DOHH2 (cell line): Measurements from ENCODE around the gene RPL19.
"Not testable (repeated sequence)": the region's sequence is repeated elsewhere in the genome, so short reads cannot be mapped to it uniquely, and the experiment has no call there.

Experiments
- H3F3A ChIP-seq: fragments of 200-600 bp; sonication (generic), shearing (Covaris generic); 2 replicates; pipeline ENCODE4 v1.6.0; 2016; ENCODE audit warnings: antibody characterized with exemption, mild to moderate bottlenecking; ENCODE audit not compliant: control insufficient read depth, insufficient read depth
- H3K27ac ChIP-seq: fragments of 200-600 bp; sonication (generic); 2 replicates; pipeline ENCODE4 v1.5.1; 2014; ENCODE audit warnings: low read depth, mild to moderate bottlenecking, low read length, moderate library complexity
- H3K27me3 ChIP-seq: fragments of 200-600 bp; sonication (generic); 2 replicates; pipeline ENCODE4 v1.6.1; 2014; ENCODE audit warnings: mild to moderate bottlenecking, low read length, mixed read lengths; ENCODE audit not compliant: control insufficient read depth
- H3K36me3 ChIP-seq: fragments of 200-600 bp; sonication (generic); 2 replicates; pipeline ENCODE4 v1.6.1; 2014; ENCODE audit warnings: mild to moderate bottlenecking, low read length, moderate library complexity, mixed read lengths; ENCODE audit not compliant: control insufficient read depth
- H3K4me1 ChIP-seq: fragments of 200-600 bp; sonication (generic); 2 replicates; pipeline ENCODE4 v1.6.1; 2014; ENCODE audit warnings: mild to moderate bottlenecking, low read length, mixed read lengths; ENCODE audit not compliant: control insufficient read depth
- H3K4me2 ChIP-seq: fragments of 200-600 bp; sonication (generic); 2 replicates; pipeline ENCODE4 v1.6.0; 2014; ENCODE audit warnings: mild to moderate bottlenecking, low read length, moderate library complexity
- H3K4me3 ChIP-seq: fragments of 200-600 bp; sonication (generic); 2 replicates; pipeline ENCODE4 v1.5.1; 2014; ENCODE audit warnings: mild to moderate bottlenecking, low read length, mixed read lengths
- H3K79me2 ChIP-seq: fragments of 200-600 bp; sonication (generic); 2 replicates; pipeline ENCODE4 v1.6.1; 2014; ENCODE audit warnings: mild to moderate bottlenecking, low read length, mixed read lengths; ENCODE audit not compliant: control insufficient read depth
- H3K9me2 ChIP-seq: fragments of 200-600 bp; sonication (generic); replicated peaks from 2 replicates; pipeline ENCODE4 v1.6.1; 2014; ENCODE audit warnings: mild to moderate bottlenecking, low read length, mixed read lengths; ENCODE audit not compliant: control insufficient read depth
- H3K9me3 ChIP-seq: fragments of 200-600 bp; sonication (generic); 2 replicates; pipeline ENCODE4 v1.6.1; 2014; ENCODE audit warnings: antibody characterized with exemption, low read length, mixed read lengths; ENCODE audit not compliant: control insufficient read depth, insufficient read depth
- H4K20me1 ChIP-seq: fragments of 200-600 bp; sonication (generic); 2 replicates; pipeline ENCODE4 v1.6.0; 2014; ENCODE audit warnings: low read depth, mild to moderate bottlenecking, antibody characterized with exemption, low read length, moderate library complexity; ENCODE audit not compliant: control insufficient read depth, insufficient read depth
- EZH2phosphoT487 ChIP-seq: fragments of 200-600 bp; sonication (generic); IDR thresholded peaks from 2 replicates; pipeline ENCODE4 v1.6.1; 2017; ENCODE audit warnings: borderline replicate concordance, mild to moderate bottlenecking, antibody characterized with exemption, low read length, moderate library complexity, mixed read lengths
- TF ChIP-seq, protein P1 (sequence below): fragments of 200-600 bp; sonication (generic); IDR thresholded peaks from one replicate; pipeline ENCODE4 v1.5.1; 2014; ENCODE audit warnings: antibody characterized with exemption, mild to moderate bottlenecking, low read depth, low read length; ENCODE audit not compliant: poor library complexity, severe bottlenecking

RPL19 gene

DNA sequence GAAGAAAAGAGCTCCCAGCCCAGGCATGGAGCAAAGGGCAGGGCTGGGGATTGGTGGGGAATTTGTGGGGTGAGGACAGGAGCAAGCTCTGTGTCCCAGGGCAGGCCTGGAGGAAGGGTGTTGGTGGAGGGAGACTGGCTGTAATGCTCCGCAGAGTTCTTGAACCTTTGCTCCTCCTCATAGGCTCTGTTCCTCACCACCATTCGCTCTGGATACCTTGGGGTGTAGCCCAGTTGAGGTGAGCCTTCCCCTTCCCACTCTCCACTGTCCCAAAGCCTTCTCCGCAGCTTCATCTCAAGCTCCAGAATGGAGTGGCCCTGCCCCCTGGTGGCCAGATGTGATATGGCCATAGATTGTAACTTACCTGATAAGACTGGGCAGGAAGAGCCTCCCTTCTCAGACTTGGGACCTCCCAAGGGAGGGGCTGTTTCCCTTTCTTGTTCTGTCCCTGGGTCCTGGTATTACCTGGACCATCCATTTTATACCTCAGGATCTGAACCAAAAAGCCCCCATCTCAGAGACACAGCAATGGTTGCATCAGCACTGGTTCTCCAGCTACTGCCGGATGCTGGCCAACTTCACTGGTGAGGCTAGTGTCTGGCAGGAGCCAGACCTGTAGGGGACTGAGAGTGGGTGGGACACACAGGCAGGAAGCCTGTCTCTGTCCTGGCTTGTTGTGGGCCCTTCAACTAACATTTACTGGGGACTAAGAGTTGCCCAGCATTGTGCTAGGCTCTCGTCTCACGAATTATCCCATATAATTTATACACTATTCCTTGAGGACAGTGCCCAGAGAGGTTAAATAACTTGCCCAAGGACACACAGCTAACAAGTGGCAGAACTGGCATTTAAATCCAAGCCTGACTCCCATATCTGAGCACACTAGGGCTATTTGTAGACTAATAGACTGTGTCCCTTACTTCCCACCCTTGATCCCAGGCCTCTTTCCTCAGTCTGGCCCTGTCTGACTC is 44.8 kb downstream of the RPL19 start:
- Histone ChIP-seq H3K79me2 (no peaks in the 10 kb centered on the region), H3K9me3 (no peaks in the 10 kb centered on the region), H3F3A (0 out of 2 replicates have a peak, but pooled peaks cover 11% of the 10 kb centered on the region), H3K4me1 (peaks cover 34% of the 10 kb centered on the region), H3K27me3 (no peaks in the 10 kb centered on the region), H3K27ac (peak overlapping the region; percentile 74), H3K36me3 (no peaks in the 10 kb centered on the region), H3K9me2 (no peaks in the 10 kb centered on the region), H3K4me2 (peak overlapping the region; percentile 84), H3K4me3 (peak overlapping the region; percentile 62), H4K20me1 (no peaks in the 10 kb centered on the region)
- TF ChIP-seq EZH2phosphoT487: no peak
- TF ChIP-seq, protein P1, sequence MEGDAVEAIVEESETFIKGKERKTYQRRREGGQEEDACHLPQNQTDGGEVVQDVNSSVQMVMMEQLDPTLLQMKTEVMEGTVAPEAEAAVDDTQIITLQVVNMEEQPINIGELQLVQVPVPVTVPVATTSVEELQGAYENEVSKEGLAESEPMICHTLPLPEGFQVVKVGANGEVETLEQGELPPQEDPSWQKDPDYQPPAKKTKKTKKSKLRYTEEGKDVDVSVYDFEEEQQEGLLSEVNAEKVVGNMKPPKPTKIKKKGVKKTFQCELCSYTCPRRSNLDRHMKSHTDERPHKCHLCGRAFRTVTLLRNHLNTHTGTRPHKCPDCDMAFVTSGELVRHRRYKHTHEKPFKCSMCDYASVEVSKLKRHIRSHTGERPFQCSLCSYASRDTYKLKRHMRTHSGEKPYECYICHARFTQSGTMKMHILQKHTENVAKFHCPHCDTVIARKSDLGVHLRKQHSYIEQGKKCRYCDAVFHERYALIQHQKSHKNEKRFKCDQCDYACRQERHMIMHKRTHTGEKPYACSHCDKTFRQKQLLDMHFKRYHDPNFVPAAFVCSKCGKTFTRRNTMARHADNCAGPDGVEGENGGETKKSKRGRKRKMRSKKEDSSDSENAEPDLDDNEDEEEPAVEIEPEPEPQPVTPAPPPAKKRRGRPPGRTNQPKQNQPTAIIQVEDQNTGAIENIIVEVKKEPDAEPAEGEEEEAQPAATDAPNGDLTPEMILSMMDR: peak; percentile 90

DNA sequence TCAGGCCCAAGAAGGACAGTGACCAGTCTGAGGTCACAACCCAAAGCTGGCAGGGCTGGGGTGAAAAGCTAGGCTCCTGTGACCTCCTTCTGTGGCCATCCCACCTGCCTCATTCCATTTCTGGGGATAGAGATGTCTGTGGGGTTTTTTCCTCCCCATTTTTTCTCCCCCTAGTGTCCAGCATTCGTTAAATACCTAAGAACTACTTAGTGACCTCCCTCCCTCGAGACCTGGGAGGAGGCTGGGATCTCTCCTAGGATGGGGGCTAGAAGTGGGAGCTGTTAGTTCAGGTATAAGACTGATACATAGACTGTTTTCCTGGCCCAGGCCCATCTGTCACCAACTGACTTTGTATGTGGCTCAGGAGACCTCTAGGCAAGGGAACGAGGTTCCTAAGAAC is 46.2 kb downstream of the RPL19 start:
- no peaks in the 10 kb centered on the region for H3K9me3 ChIP-seq
- no peaks in the 10 kb centered on the region for H4K20me1 ChIP-seq
- H3K27ac ChIP-seq: no peak overlapping the region
- peaks cover 32% of the 10 kb centered on the region for H3K4me1 ChIP-seq
- H3F3A ChIP-seq: 0 out of 2 replicates have a peak, but pooled peaks cover 11% of the 10 kb centered on the region
- no peak overlapping the region for H3K4me3 ChIP-seq
- H3K27me3 ChIP-seq: no peaks in the 10 kb centered on the region
- H3K79me2 ChIP-seq: no peaks in the 10 kb centered on the region
- no peaks in the 10 kb centered on the region for H3K36me3 ChIP-seq
- no peaks in the 10 kb centered on the region for H3K9me2 ChIP-seq
- no peak for TF ChIP-seq EZH2phosphoT487
- TF ChIP-seq, protein P1: peak; percentile 10
- no peak overlapping the region for H3K4me2 ChIP-seq

DNA sequence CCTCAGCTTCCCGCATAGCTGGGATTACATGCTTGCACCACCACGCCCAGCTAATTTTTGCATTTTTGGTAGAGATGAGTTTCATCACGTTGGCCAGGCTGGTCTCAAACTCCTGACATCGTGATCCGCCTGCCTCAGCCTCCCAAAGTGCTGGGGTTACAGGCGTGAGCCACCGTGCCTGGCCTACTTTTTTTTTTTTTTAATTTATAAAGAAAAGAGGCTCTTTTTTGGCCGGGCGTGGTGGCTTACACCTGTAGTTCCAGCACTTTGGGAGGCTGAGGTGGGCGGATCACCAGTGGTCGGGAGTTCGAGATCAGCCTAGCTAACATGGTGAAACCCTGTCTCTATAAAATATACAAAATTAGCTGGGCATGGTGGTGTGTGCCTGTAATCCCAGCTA is 50.0 kb downstream of the RPL19 start:
- not testable (repeated sequence) for H4K20me1 ChIP-seq, H3K9me2 ChIP-seq, H3K27ac ChIP-seq, H3K36me3 ChIP-seq, H3F3A ChIP-seq, H3K9me3 ChIP-seq, H3K4me2 ChIP-seq, H3K27me3 ChIP-seq, H3K79me2 ChIP-seq, H3K4me1 ChIP-seq, H3K4me3 ChIP-seq

DNA sequence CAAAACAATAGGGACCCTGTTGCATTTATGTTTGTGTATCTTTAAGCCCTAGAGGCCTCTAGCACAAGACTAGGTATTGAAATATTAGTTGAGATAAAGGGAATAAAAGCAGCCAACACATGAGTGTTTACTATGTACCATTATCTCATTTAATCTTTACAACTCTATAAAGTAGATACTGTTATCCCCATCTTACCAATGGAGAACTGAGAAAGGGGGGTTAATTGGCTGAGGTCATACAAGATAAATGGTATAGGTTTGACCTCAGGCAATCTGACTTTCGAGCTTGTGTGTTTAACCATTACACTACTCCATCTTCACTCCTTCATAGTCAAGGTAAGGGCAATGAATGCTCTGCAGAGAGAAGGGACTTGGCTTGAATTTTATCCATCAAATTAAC is 51.9 kb downstream of the RPL19 start:
- no peaks in the 10 kb centered on the region for H3K9me3 ChIP-seq
- H3K27me3 ChIP-seq: no peaks in the 10 kb centered on the region
- H3K9me2 ChIP-seq: no peaks in the 10 kb centered on the region
- no peaks in the 10 kb centered on the region for H4K20me1 ChIP-seq
- H3K27ac ChIP-seq: no peak overlapping the region
- no peaks in the 10 kb centered on the region for H3K4me1 ChIP-seq
- no peak for TF ChIP-seq EZH2phosphoT487
- TF ChIP-seq, protein P1: no peak
- H3K79me2 ChIP-seq: no peaks in the 10 kb centered on the region
- no peak overlapping the region for H3K4me2 ChIP-seq
- no peaks in the 10 kb centered on the region for H3K36me3 ChIP-seq
- no peaks in the 10 kb centered on the region for H3F3A ChIP-seq
- H3K4me3 ChIP-seq: no peak overlapping the region
